ENCODE results near the gene LMOD1.
"Not testable (repeated sequence)": the region's sequence is repeated elsewhere in the genome, so short reads cannot be mapped to it uniquely, and the experiment has no call there.

Gene LMOD1

DNA sequence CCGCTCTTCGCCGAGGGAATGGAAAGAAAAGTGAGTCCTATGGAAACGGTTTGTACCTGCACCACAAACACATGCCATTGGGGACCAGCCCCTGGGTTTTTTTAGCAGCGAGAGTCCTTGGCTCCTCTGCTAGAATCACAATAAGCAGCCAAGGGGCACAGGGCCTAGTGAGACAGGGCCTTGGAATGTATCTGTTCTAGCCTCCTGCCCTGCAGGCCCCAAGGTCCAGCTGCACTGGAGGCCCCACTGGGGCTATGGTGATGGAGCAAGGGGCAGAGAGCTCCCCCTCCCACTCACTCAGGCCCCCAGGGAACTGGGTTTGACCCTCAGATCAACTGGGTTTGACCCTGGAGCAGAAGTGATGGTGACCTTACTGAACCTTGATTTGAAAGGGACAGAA, 43.2 kb downstream of the LMOD1 start:
- peaks cover 0 to 30% (median 3%) of the 10 kb centered on the region in 3 experiments for H3K27me3 ChIP-seq (ENCODE audit: control insufficient read depth in 3 of 3, insufficient read depth in 3 of 3, low read depth in 1 of 3, low read length in 3 of 3)
- peaks cover 6 to 9% of the 10 kb centered on the region in 2 donors for H3K4me1 ChIP-seq (ENCODE audit: control insufficient read depth in 2 of 2, insufficient read depth in 1 of 2, low read depth in 1 of 2, low read length in 2 of 2)
- H2BK12ac ChIP-seq (ENCODE audit: low read length) = no peak overlapping the region
- H3K36me3 ChIP-seq (replicated peaks in 1 of 2; ENCODE audit: control insufficient read depth in 2 of 2, insufficient read depth in 2 of 2, low read length in 2 of 2) = no peaks in the 10 kb centered on the region
- no peaks in the 10 kb centered on the region for H3K79me1 ChIP-seq (ENCODE audit: low read depth, low read length)
- no peak overlapping the region for H3K4me2 ChIP-seq (ENCODE audit: insufficient read depth, low read length, poor library complexity, severe bottlenecking)
- peak overlapping the region; percentile 26 for H2AFZ ChIP-seq (ENCODE audit: low read length)
- H3K9ac ChIP-seq (ENCODE audit: low read depth, low read length, poor library complexity) = no peak overlapping the region
- H3K14ac ChIP-seq (ENCODE audit: low read length) = no peak overlapping the region
- no peak overlapping the region for H3K27ac ChIP-seq (replicated peaks; ENCODE audit: low read length)
- peak overlapping the region; percentile 21 for H2AK5ac ChIP-seq (ENCODE audit: low read depth, low read length)
- H2BK15ac ChIP-seq (ENCODE audit: low read length) = no peak overlapping the region
- no peak overlapping the region for H3K4me3 ChIP-seq (ENCODE audit: low read length in 2 of 2)
- H3K23ac ChIP-seq (ENCODE audit: low read depth, low read length, poor library complexity) = no peak overlapping the region
- H3K4ac ChIP-seq (ENCODE audit: low read length) = no peak overlapping the region
- no peak for DNase-seq (ENCODE audit: low spot score)
- H4K8ac ChIP-seq (ENCODE audit: low read depth, low read length) = no peak overlapping the region
- peaks cover 0 to 4% of the 10 kb centered on the region in 2 donors for H3K9me3 ChIP-seq (replicated peaks in 1 of 2; ENCODE audit: control insufficient read depth in 2 of 2, insufficient read depth in 1 of 2, low read depth in 1 of 2, low read length in 2 of 2)
- no peak overlapping the region for H4K91ac ChIP-seq (ENCODE audit: low read depth, low read length, poor library complexity)
- no CpG with 5 or more reads among the region's 5 CpGs for WGBS, 2 donors (ENCODE audit: extremely low coverage in 2 of 2, insufficient read length in 2 of 2, insufficient replicate concordance in 1 of 2)
- no peak overlapping the region for H2BK5ac ChIP-seq (ENCODE audit: low read length)
- peak overlapping the region; percentile 1 for H3K18ac ChIP-seq (ENCODE audit: low read length)
- H2BK120ac ChIP-seq (ENCODE audit: low read depth, low read length) = no peak overlapping the region

DNA sequence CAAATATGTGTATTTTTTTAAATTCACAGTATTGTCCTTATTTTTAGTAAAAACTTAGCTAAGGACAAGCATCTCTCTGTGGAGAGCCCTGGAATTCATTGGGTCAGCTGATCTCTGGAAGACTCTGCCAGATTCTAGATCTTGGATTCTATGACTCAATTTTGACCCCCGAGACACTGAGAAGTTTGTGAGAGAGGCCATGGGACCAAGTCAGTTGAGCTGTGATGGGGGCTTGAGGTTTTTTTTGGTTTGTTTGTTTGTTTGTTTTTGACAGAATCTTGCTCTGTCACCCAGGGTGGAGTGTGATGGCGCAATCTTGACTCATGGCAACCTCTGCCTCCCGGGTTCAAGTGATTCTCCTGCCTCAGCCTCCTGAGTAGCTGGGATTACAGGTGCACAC, 44.1 kb downstream of the LMOD1 start:
- Histone ChIP-seq H3K4me3 (ENCODE audit: low read length in 2 of 2) (no peak overlapping the region), H2BK5ac (ENCODE audit: low read length) (no peak overlapping the region), H3K14ac (ENCODE audit: low read length) (no peak overlapping the region), H3K27me3 (ENCODE audit: control insufficient read depth in 3 of 3, insufficient read depth in 3 of 3, low read depth in 1 of 3, low read length in 3 of 3) (peaks cover 0 to 27% (median 3%) of the 10 kb centered on the region in 3 experiments), H2BK12ac (ENCODE audit: low read length) (no peak overlapping the region), H3K79me1 (ENCODE audit: low read depth, low read length) (no peaks in the 10 kb centered on the region), H3K36me3 (replicated peaks in 1 of 2; ENCODE audit: control insufficient read depth in 2 of 2, insufficient read depth in 2 of 2, low read length in 2 of 2) (no peaks in the 10 kb centered on the region), H3K9ac (ENCODE audit: low read depth, low read length, poor library complexity) (no peak overlapping the region), H2AK5ac (ENCODE audit: low read depth, low read length) (no peak overlapping the region), H4K91ac (ENCODE audit: low read depth, low read length, poor library complexity) (no peak overlapping the region), H3K4me1 (ENCODE audit: control insufficient read depth in 2 of 2, insufficient read depth in 1 of 2, low read depth in 1 of 2, low read length in 2 of 2) (peaks cover 6 to 9% of the 10 kb centered on the region in 2 donors), H3K27ac (replicated peaks; ENCODE audit: low read length) (no peak overlapping the region), H3K23ac (ENCODE audit: low read depth, low read length, poor library complexity) (no peak overlapping the region), H2BK15ac (ENCODE audit: low read length) (no peak overlapping the region), H3K4ac (ENCODE audit: low read length) (no peak overlapping the region), H2BK120ac (ENCODE audit: low read depth, low read length) (no peak overlapping the region), H2AFZ (ENCODE audit: low read length) (no peak overlapping the region), H3K18ac (ENCODE audit: low read length) (no peak overlapping the region), H3K4me2 (ENCODE audit: insufficient read depth, low read length, poor library complexity, severe bottlenecking) (no peak overlapping the region), H4K8ac (ENCODE audit: low read depth, low read length) (no peak overlapping the region), H3K9me3 (replicated peaks in 1 of 2; ENCODE audit: control insufficient read depth in 2 of 2, insufficient read depth in 1 of 2, low read depth in 1 of 2, low read length in 2 of 2) (peaks cover 0 to 4% of the 10 kb centered on the region in 2 donors)
- DNase-seq (ENCODE audit: low spot score) = no peak
- WGBS, 2 donors (ENCODE audit: extremely low coverage in 2 of 2, insufficient read length in 2 of 2, insufficient replicate concordance in 1 of 2) = no CpG with 5 or more reads among the region's 3 CpGs

DNA sequence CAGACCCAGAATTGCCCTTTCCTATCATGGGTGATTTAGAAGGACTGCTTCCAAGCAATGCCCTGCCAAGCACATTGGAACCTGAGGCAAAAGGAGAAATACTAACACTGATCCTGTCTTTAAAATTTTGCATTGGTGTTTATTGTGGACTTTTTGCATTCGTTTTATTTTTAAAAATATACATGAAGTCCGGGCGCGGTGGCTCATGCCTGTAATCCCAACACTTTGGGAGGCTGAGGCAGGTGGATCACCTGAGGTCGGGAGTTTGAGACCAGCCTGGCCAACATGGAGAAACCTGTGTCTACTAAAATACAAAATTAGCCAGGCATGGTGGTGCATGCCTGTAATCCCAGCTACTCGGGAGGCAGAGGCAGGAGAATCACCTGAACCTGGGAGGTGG, 45.3 kb downstream of the LMOD1 start:
- H2AK5ac ChIP-seq (ENCODE audit: low read depth, low read length); H3K36me3 ChIP-seq (replicated peaks in 1 of 2; ENCODE audit: control insufficient read depth in 2 of 2, insufficient read depth in 2 of 2, low read length in 2 of 2); H2BK12ac ChIP-seq (ENCODE audit: low read length); H4K91ac ChIP-seq (ENCODE audit: low read depth, low read length, poor library complexity); H3K4me1 ChIP-seq (ENCODE audit: control insufficient read depth in 2 of 2, insufficient read depth in 1 of 2, low read depth in 1 of 2, low read length in 2 of 2); H2AFZ ChIP-seq (ENCODE audit: low read length); H3K27ac ChIP-seq (replicated peaks; ENCODE audit: low read length); H3K9me3 ChIP-seq (replicated peaks in 1 of 2; ENCODE audit: control insufficient read depth in 2 of 2, insufficient read depth in 1 of 2, low read depth in 1 of 2, low read length in 2 of 2); H4K8ac ChIP-seq (ENCODE audit: low read depth, low read length); DNase-seq (ENCODE audit: low spot score); H2BK120ac ChIP-seq (ENCODE audit: low read depth, low read length); H2BK15ac ChIP-seq (ENCODE audit: low read length); H3K9ac ChIP-seq (ENCODE audit: low read depth, low read length, poor library complexity); H3K79me1 ChIP-seq (ENCODE audit: low read depth, low read length); H3K23ac ChIP-seq (ENCODE audit: low read depth, low read length, poor library complexity); H3K4ac ChIP-seq (ENCODE audit: low read length); H3K4me2 ChIP-seq (ENCODE audit: insufficient read depth, low read length, poor library complexity, severe bottlenecking); H2BK5ac ChIP-seq (ENCODE audit: low read length); H3K18ac ChIP-seq (ENCODE audit: low read length); H3K14ac ChIP-seq (ENCODE audit: low read length); H3K4me3 ChIP-seq (ENCODE audit: low read length in 2 of 2): not testable (repeated sequence)
- WGBS, 2 donors (ENCODE audit: extremely low coverage in 2 of 2, insufficient read length in 2 of 2, insufficient replicate concordance in 1 of 2) = no CpG with 5 or more reads among the region's 6 CpGs
- peaks cover 0 to 27% (median 3%) of the 10 kb centered on the region in 3 experiments for H3K27me3 ChIP-seq (ENCODE audit: control insufficient read depth in 3 of 3, insufficient read depth in 3 of 3, low read depth in 1 of 3, low read length in 3 of 3)

DNA sequence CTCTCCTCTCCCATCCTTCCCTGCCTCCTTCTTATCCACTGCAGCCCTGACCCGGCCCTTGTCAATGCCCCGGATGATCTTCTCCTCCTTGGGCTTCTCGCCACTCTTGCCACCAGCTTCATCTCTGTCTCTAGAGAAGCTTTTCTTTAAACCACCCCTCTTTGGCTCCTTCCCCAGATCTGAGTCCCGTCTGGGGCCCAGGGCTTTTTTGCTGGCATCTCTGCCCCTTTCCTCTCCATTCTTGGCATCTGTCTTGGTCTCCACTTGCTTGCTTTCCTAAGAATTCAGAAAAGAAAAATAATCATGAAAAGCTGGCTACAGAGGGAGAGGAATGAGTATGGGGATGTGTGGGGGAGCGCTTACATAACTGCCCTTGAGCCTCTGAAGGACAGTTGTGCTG, 45.9 kb downstream of the LMOD1 start:
- H4K8ac ChIP-seq (ENCODE audit: low read depth, low read length) = no peak overlapping the region
- H3K9ac ChIP-seq (ENCODE audit: low read depth, low read length, poor library complexity) = no peak overlapping the region
- no peak overlapping the region for H3K23ac ChIP-seq (ENCODE audit: low read depth, low read length, poor library complexity)
- no peak for DNase-seq (ENCODE audit: low spot score)
- WGBS, 2 donors (ENCODE audit: extremely low coverage in 2 of 2, insufficient read length in 2 of 2, insufficient replicate concordance in 1 of 2) = no CpG with 5 or more reads among the region's 5 CpGs
- peaks cover 6 to 9% of the 10 kb centered on the region in 2 donors for H3K4me1 ChIP-seq (ENCODE audit: control insufficient read depth in 2 of 2, insufficient read depth in 1 of 2, low read depth in 1 of 2, low read length in 2 of 2)
- no peak overlapping the region for H2BK12ac ChIP-seq (ENCODE audit: low read length)
- H2BK5ac ChIP-seq (ENCODE audit: low read length) = no peak overlapping the region
- no peak overlapping the region for H3K27ac ChIP-seq (replicated peaks; ENCODE audit: low read length)
- H3K27me3 ChIP-seq (ENCODE audit: control insufficient read depth in 3 of 3, insufficient read depth in 3 of 3, low read depth in 1 of 3, low read length in 3 of 3) = peaks cover 0 to 23% (median 3%) of the 10 kb centered on the region in 3 experiments
- H3K4me3 ChIP-seq (ENCODE audit: low read length in 2 of 2) = no peak overlapping the region
- no peak overlapping the region for H2BK120ac ChIP-seq (ENCODE audit: low read depth, low read length)
- H3K9me3 ChIP-seq (replicated peaks in 1 of 2; ENCODE audit: control insufficient read depth in 2 of 2, insufficient read depth in 1 of 2, low read depth in 1 of 2, low read length in 2 of 2) = peaks cover 0 to 2% of the 10 kb centered on the region in 2 donors
- no peak overlapping the region for H3K14ac ChIP-seq (ENCODE audit: low read length)
- no peak overlapping the region for H2AFZ ChIP-seq (ENCODE audit: low read length)
- H4K91ac ChIP-seq (ENCODE audit: low read depth, low read length, poor library complexity) = no peak overlapping the region
- no peaks in the 10 kb centered on the region for H3K36me3 ChIP-seq (replicated peaks in 1 of 2; ENCODE audit: control insufficient read depth in 2 of 2, insufficient read depth in 2 of 2, low read length in 2 of 2)
- H3K18ac ChIP-seq (ENCODE audit: low read length) = no peak overlapping the region
- H2AK5ac ChIP-seq (ENCODE audit: low read depth, low read length) = no peak overlapping the region
- H3K79me1 ChIP-seq (ENCODE audit: low read depth, low read length) = no peaks in the 10 kb centered on the region
- no peak overlapping the region for H2BK15ac ChIP-seq (ENCODE audit: low read length)
- no peak overlapping the region for H3K4ac ChIP-seq (ENCODE audit: low read length)
- no peak overlapping the region for H3K4me2 ChIP-seq (ENCODE audit: insufficient read depth, low read length, poor library complexity, severe bottlenecking)
